ENCODE results near the gene POLR2J.
"Not testable (repeated sequence)": the region's sequence is repeated elsewhere in the genome, so short reads cannot be mapped to it uniquely, and the experiment has no call there.

POLR2J gene

DNA sequence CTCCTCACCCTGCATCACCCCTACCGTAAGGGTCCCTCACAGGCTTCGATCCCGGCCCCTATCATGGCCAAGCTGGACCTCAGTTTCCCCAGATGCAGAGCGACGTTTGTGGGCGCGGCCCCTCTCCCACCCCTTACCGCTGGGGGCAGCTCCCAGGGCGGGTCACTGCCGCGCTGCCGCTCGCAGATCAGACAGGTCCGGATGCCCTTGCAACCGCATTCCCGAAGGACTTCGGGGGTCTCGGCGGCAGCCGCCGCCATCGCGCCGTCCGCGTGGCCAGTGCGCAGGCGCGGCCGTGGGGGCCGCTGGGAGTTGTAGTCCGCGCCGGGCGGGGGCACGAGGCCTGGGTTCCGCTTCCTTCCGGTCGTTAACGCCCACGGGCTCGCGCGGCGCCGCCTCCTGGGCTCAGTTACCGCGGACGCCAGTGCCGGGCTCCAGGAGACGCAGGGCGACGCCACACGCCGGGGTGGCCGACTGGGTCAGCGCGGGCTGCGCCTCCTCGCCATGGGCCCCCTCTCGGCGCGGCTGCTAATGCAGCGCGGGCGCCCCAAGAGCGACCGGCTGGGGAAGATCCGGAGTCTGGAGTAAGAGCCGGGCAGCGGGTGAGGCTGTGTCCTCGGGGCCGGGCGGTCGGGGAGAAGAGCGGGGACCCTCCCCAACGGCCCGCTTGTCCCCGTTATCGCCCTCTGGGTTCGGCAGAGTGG is 14.0 kb downstream of the POLR2J start, which contains the start of the genes ALKBH4 and LRWD1:
TSS of gene ALKBH4 (minus strand) at position 287 of the 704 bp plus-strand sequence. CDS start at position 260, 27 bp downstream.
TSS of gene LRWD1 (plus strand) at position 408 of the 704 bp plus-strand sequence. CDS start at position 505, 97 bp downstream.
- Histone ChIP-seq H3K4me3 (peak within 1 kb of the TSS; percentile 100), H3K9me3 (no peaks in the 10 kb centered on the region), H3K36me3 (replicated peaks) (peaks cover 3% of the 10 kb centered on the region; the same call in 1 of the 2 replicates), H3K4me1 (peaks cover 8% of the 10 kb centered on the region), H3K27me3 (ENCODE audit: low read depth) (no peaks in the 10 kb centered on the region)
- peak; percentile 80 to 95 for DNase-seq (ENCODE audit: low spot score in 2 of 2)
- in situ Hi-C loops (cut with MboI; ENCODE audit: low sequenced_read_pairs): no loop called here

DNA sequence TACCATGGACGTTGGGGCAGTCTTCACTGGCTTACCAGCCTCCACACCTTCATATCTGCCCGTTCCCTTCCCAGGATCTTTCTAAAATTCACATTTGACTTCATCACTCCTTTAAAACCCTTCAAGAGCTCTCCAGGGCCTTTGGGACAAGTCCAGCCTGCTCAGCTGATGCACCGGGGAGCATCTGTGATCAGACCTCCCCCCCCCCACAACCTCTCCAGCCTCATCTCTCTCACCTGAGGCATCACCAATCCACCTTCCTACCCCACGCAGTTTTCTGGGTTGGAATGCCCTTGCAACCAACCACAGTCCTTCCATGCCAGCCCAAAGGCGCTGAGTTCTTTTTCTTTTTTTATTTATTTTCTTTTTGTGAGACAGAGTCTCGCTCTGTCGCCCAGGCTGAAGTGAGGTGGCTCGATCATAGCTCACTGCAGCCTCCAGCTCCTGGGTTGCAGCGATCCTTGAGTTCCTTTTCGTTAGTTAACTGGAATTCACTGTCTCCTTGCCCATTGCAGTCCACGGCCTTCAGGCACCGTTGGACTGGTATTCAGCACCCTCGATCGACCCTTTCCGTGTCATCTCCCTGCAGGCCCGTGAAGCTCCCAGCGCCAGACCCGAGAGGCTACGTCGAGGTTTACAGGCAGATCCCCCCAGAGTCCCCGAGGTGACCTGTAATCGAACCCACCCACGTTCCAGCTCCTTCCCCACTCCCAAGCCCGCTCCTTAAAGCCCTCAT is 14.7 kb downstream of the POLR2J start:
- Histone ChIP-seq H3K4me1 (peaks cover 8% of the 10 kb centered on the region), H3K4me3 (peak overlapping the region; percentile 100), H3K9me3 (no peaks in the 10 kb centered on the region), H3K27me3 (ENCODE audit: low read depth) (no peaks in the 10 kb centered on the region), H3K36me3 (replicated peaks) (peaks cover 3% of the 10 kb centered on the region; the same call in 1 of the 2 replicates)
- in situ Hi-C loops (cut with MboI; ENCODE audit: low sequenced_read_pairs): no loop called here
- no peak for DNase-seq (ENCODE audit: low spot score in 2 of 2)

DNA sequence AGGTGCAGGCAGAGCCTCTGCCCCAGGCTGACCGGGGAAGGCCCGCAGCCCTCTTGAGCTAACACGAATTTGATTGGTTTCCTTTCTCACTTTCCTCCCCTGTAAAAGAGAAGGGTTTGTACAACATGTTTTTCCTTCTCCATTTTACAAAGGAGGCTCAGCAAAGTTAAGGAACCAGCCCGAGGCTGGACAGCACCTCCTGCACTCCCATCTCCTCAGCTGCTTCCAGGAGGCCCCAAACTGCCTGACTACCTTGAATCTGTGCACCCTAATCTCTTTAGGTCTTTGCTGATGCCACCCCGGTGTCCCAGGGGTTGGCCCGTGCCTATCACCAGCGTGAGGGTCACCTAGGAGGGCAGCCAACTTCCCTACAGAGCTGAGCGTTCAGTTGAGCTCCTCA is 18.3 kb downstream of the POLR2J start:
- in situ Hi-C loops (cut with MboI; ENCODE audit: low sequenced_read_pairs): no loop called here
- Histone ChIP-seq H3K27me3 (ENCODE audit: low read depth) (no peaks in the 10 kb centered on the region), H3K4me1 (peaks cover under 1% of the 10 kb centered on the region; the same call in 1 of the 2 replicates), H3K4me3 (no peak overlapping the region), H3K9me3 (no peaks in the 10 kb centered on the region), H3K36me3 (replicated peaks) (peaks cover 28% of the 10 kb centered on the region)
- DNase-seq (ENCODE audit: low spot score in 2 of 2): no peak

DNA sequence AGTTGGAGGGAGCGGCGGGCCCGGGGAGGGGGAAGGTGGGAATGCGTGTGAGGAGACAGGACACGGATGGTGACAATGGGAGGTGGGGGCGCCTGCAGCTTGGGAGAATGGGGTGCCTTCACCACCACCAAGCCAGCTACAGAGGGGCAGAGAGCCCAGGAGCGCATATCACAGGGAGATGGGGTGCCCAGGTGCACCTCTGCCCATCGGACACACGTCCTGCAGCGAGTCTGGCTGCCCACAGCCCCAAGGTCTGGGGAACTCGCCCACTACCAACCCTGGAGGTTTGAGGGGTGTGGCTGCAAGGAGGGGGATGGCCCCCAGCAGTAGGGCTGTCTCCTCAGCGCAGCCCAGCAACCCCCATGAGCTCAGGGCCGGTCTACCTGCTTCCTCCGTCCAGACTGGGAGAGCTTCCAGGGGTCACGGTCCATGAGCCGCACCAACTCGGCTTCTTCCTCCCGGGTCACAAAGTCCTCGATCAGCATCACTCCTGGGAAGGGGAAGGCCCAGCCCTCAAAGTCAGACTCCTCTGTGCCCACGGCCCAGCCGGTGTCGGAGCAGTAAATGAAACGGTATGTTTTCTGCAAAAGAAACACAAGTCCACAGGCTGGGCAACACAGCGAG is 19.4 kb downstream of the POLR2J start:
- H3K4me3 ChIP-seq: no peak overlapping the region

DNA sequence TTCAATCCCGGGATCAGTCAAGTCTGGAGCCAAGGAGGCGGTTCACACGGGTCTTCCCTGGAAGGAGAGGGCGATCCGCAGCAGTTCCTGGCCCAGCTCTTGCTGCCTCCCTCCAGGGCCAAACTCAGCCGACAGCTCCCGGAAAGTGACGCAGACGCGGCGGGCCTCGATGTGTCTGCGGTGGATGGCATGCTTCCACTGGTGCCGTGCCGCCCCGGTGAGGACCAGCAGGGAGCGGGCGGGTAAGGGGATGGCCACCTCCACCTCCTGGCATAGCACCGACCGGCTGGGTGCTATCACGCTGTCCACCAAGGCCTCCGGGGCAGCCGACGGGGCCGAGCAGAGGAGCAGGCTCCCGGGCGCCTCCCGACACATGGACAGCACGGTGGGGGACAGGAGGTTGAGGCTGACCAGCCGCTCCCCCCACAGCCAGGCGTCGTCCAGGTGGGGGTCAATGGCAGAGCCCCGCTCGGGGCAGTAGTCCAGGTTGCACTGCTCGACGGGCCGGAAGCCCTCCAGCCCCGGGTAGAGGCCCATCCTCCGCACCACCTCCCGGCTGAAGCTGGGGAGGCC is 21.3 kb downstream of the POLR2J start:
- peaks cover 25% of the 10 kb centered on the region for H3K36me3 ChIP-seq (replicated peaks)
- in situ Hi-C loops (cut with MboI; ENCODE audit: low sequenced_read_pairs): no loop called here
- DNase-seq (ENCODE audit: low spot score in 2 of 2): no peak

More for the DNA sequence above, 19.4 kb downstream of the POLR2J start:
- no peak for DNase-seq (ENCODE audit: low spot score in 2 of 2)
- in situ Hi-C loops (cut with MboI; ENCODE audit: low sequenced_read_pairs): no loop called here
- Histone ChIP-seq H3K27me3 (ENCODE audit: low read depth) (no peaks in the 10 kb centered on the region), H3K36me3 (replicated peaks) (peaks cover 25% of the 10 kb centered on the region), H3K9me3 (no peaks in the 10 kb centered on the region), H3K4me1 (no peaks in the 10 kb centered on the region)

DNA sequence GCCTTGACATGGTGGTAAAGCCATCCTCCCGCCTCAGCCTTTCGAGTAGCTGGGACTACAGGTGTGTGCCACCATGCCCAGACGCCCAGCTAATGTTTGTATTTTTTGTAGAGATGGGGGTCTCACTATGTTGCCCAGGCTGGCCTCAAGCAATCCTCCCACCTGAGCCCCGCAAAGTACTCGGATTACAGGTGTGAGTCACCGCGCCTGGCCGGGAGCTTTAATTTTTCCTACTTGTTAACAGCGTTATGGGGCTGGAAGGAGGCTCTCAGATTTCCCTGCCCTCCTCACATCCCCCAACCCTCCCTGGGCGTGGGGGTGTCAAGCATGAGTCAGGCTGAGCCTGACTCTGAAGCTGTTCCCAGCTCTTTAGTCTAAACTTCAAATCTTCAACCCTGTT is 22.4 kb downstream of the POLR2J start:
- no peaks in the 10 kb centered on the region for H3K9me3 ChIP-seq
- H3K27me3 ChIP-seq (ENCODE audit: low read depth): no peaks in the 10 kb centered on the region
- no peaks in the 10 kb centered on the region for H3K4me1 ChIP-seq
- no peak for DNase-seq (ENCODE audit: low spot score in 2 of 2)
- in situ Hi-C loops (cut with MboI; ENCODE audit: low sequenced_read_pairs): no loop called here
- no peak overlapping the region for H3K4me3 ChIP-seq
- H3K36me3 ChIP-seq (replicated peaks): peaks cover 25% of the 10 kb centered on the region

More for the DNA sequence above, 21.3 kb downstream of the POLR2J start:
- H3K27me3 ChIP-seq (ENCODE audit: low read depth): no peaks in the 10 kb centered on the region
- H3K4me3 ChIP-seq: no peak overlapping the region
- H3K9me3 ChIP-seq: no peaks in the 10 kb centered on the region
- H3K4me1 ChIP-seq: no peaks in the 10 kb centered on the region

DNA sequence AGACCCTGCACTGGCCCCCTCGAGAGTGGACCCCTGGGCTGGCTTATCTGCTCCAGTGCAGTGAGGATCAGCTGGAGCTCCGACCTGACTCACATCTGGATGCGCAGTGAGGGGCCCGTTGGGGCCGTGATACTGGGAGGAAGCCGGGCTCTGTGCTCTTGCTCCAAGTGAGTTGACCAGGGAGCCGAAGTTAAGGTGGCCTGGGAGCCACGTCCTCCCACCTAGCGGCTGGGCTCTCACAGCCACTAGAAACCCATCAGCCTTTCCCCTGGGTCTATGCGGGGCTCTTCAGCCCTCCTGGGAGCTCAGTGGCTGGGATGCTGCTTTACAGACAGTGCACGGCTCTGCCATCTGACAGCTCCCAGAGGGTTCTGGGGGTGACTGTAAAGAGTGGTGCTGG is 23.1 kb downstream of the POLR2J start:
- Histone ChIP-seq H3K9me3 (no peaks in the 10 kb centered on the region), H3K36me3 (replicated peaks) (peaks cover 25% of the 10 kb centered on the region), H3K4me1 (no peaks in the 10 kb centered on the region), H3K4me3 (no peak overlapping the region), H3K27me3 (ENCODE audit: low read depth) (no peaks in the 10 kb centered on the region)
- in situ Hi-C loops (cut with MboI; ENCODE audit: low sequenced_read_pairs): no loop called here
- no peak for DNase-seq (ENCODE audit: low spot score in 2 of 2)

DNA sequence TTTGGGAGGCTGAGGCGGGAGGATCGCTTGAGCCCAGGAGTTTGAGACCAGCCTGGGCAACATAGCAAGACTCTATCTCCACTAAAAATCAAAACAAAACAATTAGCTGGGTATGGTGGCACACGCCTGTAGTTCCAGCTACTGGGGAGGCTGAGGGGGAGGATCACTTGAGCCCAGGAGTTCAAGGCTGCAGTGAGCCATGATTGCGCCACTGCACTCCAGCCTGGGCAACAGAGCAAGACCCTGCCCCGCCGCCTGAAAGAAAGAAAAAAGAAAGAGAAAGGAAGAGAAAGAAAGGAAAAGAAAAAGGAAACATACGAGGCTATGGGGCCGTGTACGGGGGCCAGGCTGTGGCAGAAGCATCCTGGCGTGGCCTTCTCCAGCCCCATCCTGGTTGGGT is 23.8 kb downstream of the POLR2J start:
- H3K27me3 ChIP-seq (ENCODE audit: low read depth); DNase-seq (ENCODE audit: low spot score in 2 of 2); in situ Hi-C loops (cut with MboI; ENCODE audit: low sequenced_read_pairs); H3K4me1 ChIP-seq; H3K4me3 ChIP-seq; H3K9me3 ChIP-seq: not testable (repeated sequence)
- peaks cover 25% of the 10 kb centered on the region for H3K36me3 ChIP-seq (replicated peaks)

DNA sequence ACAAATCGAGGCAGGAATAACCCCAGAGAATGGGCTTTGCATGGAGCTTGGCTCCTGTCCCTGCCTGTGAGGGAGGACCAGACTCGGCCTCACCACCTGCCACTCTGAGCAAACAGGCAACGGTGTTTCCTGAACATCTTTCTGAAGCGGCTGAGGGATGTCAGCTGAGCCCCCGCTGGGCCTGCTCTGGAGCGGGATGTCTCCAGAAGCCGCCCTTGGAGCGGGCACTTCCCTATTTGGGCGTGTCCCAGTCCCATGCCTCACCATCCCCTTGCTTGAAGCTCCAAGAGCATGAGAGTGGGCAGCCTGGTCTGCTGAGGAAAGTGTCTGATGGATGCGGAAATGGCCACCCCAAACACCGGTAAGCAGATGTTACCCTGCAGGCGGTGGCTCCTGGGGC is 24.3 kb downstream of the POLR2J start:
- no peak for DNase-seq (ENCODE audit: low spot score in 2 of 2)
- Histone ChIP-seq H3K4me3 (no peak overlapping the region), H3K9me3 (no peaks in the 10 kb centered on the region), H3K4me1 (no peaks in the 10 kb centered on the region), H3K27me3 (ENCODE audit: low read depth) (no peaks in the 10 kb centered on the region), H3K36me3 (replicated peaks) (peaks cover 25% of the 10 kb centered on the region)
- in situ Hi-C loops (cut with MboI; ENCODE audit: low sequenced_read_pairs): no loop called here

DNA sequence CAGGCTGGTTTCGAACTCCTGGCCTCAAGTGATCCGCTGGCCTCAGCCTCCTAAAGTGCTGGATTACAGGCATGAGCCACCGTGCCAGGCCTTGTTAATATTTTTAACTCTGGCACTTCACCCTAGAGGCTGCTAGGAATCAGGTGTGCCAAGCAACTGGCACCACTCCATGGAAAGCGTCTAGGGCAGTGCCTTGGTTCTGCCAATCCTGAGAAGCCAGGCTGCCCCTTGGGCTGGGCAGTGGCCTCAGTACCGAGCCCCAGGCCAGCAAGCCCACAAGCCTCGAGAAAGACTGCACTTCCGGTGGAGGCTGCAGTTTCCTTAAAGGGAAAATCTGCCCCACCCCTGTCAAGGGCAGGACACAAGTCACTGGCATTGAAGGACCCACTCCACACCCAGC is 25.4 kb downstream of the POLR2J start:
- Histone ChIP-seq H3K27me3 (ENCODE audit: low read depth) (no peaks in the 10 kb centered on the region), H3K4me1 (no peaks in the 10 kb centered on the region), H3K9me3 (no peaks in the 10 kb centered on the region), H3K4me3 (no peak overlapping the region), H3K36me3 (replicated peaks) (peaks cover 23% of the 10 kb centered on the region)
- DNase-seq (ENCODE audit: low spot score in 2 of 2): no peak
- in situ Hi-C loops (cut with MboI; ENCODE audit: low sequenced_read_pairs): no loop called here

DNA sequence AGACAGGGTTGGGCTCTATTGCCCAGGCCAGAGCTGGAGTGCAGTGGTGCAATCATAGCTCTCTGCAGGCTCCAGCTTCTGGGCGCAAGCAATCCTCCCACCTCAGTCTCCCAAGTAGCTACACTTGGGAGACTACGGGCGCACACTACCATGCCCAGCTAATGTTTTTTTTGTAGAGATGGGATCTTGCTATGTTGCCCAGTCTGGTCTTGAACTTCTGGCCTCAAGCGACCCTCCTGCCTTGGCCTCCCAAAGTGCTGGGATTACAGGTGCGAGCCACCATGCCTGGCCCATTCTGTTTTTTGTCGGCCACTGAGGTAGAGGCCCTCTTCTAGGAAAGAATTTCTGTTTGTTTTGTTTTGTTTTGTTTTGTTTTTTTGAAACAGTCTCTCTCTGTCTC is 26.3 kb downstream of the POLR2J start:
- H3K9me3 ChIP-seq: no peaks in the 10 kb centered on the region
- no peak for DNase-seq (ENCODE audit: low spot score in 2 of 2)
- H3K36me3 ChIP-seq (replicated peaks): peaks cover 15% of the 10 kb centered on the region
- H3K4me3 ChIP-seq: no peak overlapping the region
- no peaks in the 10 kb centered on the region for H3K4me1 ChIP-seq
- in situ Hi-C loops (cut with MboI; ENCODE audit: low sequenced_read_pairs): no loop called here
- no peaks in the 10 kb centered on the region for H3K27me3 ChIP-seq (ENCODE audit: low read depth)

DNA sequence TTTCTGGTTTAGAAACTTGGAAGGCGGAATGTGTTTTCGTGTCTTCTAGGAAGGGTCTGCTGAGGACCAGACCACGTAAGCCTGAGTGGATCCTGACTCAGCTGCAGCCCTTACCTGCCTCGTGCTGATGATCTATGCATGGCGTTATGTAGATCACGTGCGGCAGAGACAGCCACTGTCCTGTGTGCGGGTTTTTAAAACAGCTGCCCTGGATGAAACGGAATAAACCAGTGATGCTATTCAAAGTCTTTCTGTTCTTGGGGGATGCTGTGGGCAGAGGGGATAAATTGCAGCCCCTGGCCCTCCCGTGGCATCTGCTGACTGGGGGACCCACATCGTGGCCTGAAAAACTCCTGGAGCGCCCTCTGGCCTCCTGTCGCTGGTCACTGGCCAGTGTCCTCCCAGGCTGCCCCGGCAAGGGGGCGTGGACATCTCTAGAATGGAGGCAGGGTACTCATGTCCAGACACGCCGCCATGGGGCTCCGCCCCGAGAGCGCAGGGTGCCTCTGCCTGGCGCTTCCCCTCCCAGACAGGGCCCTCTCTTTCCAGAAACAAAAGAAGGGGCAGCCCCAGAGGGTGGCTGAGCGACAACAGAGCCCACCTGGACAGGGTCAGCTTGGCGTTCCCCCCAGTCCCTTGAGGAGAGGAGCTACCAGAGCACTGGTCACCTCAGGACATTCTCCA is 27.2 kb downstream of the POLR2J start:
- Histone ChIP-seq H3K36me3 (replicated peaks) (peaks cover 13% of the 10 kb centered on the region), H3K27me3 (ENCODE audit: low read depth) (no peaks in the 10 kb centered on the region), H3K9me3 (no peaks in the 10 kb centered on the region), H3K4me1 (no peaks in the 10 kb centered on the region), H3K4me3 (no peak overlapping the region)
- no peak for DNase-seq (ENCODE audit: low spot score in 2 of 2)
- in situ Hi-C loops (cut with MboI; ENCODE audit: low sequenced_read_pairs): no loop called here

DNA sequence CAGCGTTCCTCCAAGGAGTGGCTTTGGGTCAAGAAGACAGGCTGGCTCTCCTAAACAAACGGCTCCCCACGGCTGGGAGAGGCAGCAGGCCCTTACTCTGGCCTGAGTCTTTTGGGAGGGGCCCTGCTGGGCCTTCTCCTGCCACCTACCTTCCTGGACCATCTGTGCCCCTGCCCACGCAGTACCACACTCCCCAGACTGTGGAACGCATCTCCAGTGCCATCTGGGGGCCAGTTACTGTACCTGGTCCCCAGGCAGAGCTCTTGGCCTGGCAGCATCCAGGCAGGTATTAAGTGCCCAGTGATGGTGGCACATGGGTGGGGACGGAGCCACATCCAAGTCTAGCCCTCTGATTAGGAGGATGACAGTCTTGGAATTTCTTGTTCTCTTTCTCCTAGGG is 28.5 kb downstream of the POLR2J start:
- H3K36me3 ChIP-seq (replicated peaks): peaks cover 7% of the 10 kb centered on the region; the same call in 1 of the 2 replicates
- H3K27me3 ChIP-seq (ENCODE audit: low read depth): no peaks in the 10 kb centered on the region
- DNase-seq (ENCODE audit: low spot score in 2 of 2): no peak
- H3K9me3 ChIP-seq: no peaks in the 10 kb centered on the region
- H3K4me3 ChIP-seq: no peak overlapping the region
- H3K4me1 ChIP-seq: no peaks in the 10 kb centered on the region
- in situ Hi-C loops (cut with MboI; ENCODE audit: low sequenced_read_pairs): no loop called here

All from HAP-1 (cell line).